HepG2 (cell line): ENCODE measurements around the gene NCAPD2. TPM values are rescaled to one million over a fixed set of nuclear protein-coding genes. Genes with fewer than 3 reads are reported as not detected.

Experiments
- BCL3 ChIP-seq: sonication (generic); formaldehyde crosslinking; IDR thresholded peaks from 2 replicates; pipeline ENCODE4 v1.5.1; 2020; ENCODE audit warnings: mild to moderate bottlenecking, missing genetic modification reagents, moderate library complexity
- CCAR2 ChIP-seq: fragments of 200-400 bp; formaldehyde crosslinking; optimal IDR thresholded peaks from 2 replicates; pipeline ENCODE3; 2018; ENCODE audit warnings: low read depth, mild to moderate bottlenecking, low read length, moderate library complexity
- CSRNP1 ChIP-seq: sonication (generic); formaldehyde crosslinking; IDR thresholded peaks from 2 replicates; pipeline ENCODE4 v1.8.1; 2023; ENCODE audit warnings: mild to moderate bottlenecking, missing genetic modification reagents
- EP300 ChIP-seq, 3 experiments: sonication (generic) in 1 of 3; formaldehyde crosslinking in 1 of 3; IDR thresholded peaks; 2 replicates each; pipeline versions ENCODE4 v1.5.1 to v1.6.1; 2011 to 2020; ENCODE audit warnings: low read depth in 2 of 3, low read length in 2 of 3, borderline replicate concordance in 1 of 3, improper control_type of control experiment in 1 of 3, mild to moderate bottlenecking in 1 of 3, missing genetic modification reagents in 1 of 3, moderate library complexity in 1 of 3
- KIAA2018 ChIP-seq: sonication (generic); formaldehyde crosslinking; IDR thresholded peaks from 2 replicates; pipeline ENCODE4 v1.5.0; 2020; ENCODE audit warnings: mild to moderate bottlenecking, missing genetic modification reagents, borderline replicate concordance
- PRPF4 ChIP-seq: fragments of 200-400 bp; formaldehyde crosslinking; IDR thresholded peaks from 2 replicates; pipeline ENCODE4 v1.6.1; 2016; ENCODE audit warnings: low read length, low read depth; ENCODE audit not compliant: poor library complexity, severe bottlenecking
- RFX5 ChIP-seq: IDR thresholded peaks from 2 replicates; pipeline ENCODE4 v1.6.1; 2011; ENCODE audit warnings: low read depth, low read length, improper control_type of control experiment
- ZBTB26 ChIP-seq: IDR thresholded peaks from 2 replicates; pipeline ENCODE4 v1.6.1; 2016; ENCODE audit warnings: missing compliant biosample characterization, missing genetic modification reagents, borderline replicate concordance
- ZBTB7B ChIP-seq: sonication (generic); formaldehyde crosslinking; IDR thresholded peaks from 2 replicates; pipeline ENCODE4 v1.4.0; 2020; ENCODE audit warnings: missing genetic modification reagents
- ZNF136 ChIP-seq: sonication (generic); formaldehyde crosslinking; IDR thresholded peaks from 2 replicates; pipeline ENCODE4 v1.8.1; 2022; ENCODE audit warnings: low read depth, mild to moderate bottlenecking, moderate library complexity, missing genetic modification reagents
- ZNF333 ChIP-seq: sonication (generic); formaldehyde crosslinking; IDR thresholded peaks from 2 replicates; pipeline ENCODE4 v1.4.0; 2020; ENCODE audit warnings: mild to moderate bottlenecking, missing genetic modification reagents, borderline replicate concordance
- ZNF564 ChIP-seq: sonication (generic); formaldehyde crosslinking; IDR thresholded peaks from 2 replicates; pipeline ENCODE4 v1.8.1; 2023; ENCODE audit warnings: mild to moderate bottlenecking, missing genetic modification reagents
- ZNF598 ChIP-seq: sonication (generic); formaldehyde crosslinking; IDR thresholded peaks from 2 replicates; pipeline ENCODE4 v1.5.1; 2020; ENCODE audit warnings: mild to moderate bottlenecking, missing genetic modification reagents, borderline replicate concordance
- ZSCAN22 ChIP-seq: sonication (generic); formaldehyde crosslinking; IDR thresholded peaks from 2 replicates; pipeline ENCODE4 v1.4.0; 2020; ENCODE audit warnings: mild to moderate bottlenecking, missing genetic modification reagents
- polyA plus RNA-seq, 8 experiments: library from polyadenylated mRNA; depleted of rRNA in 3 of 8; stranded (reverse) in 7 of 8; unstranded in 1 of 8; fragments of >200 nt; fragmentation: Illumina TruSeq in 4 of 8; extraction: Trizol in 4 of 8; gene quantifications; 2 replicates each; pipeline versions ENCODE4 v1.2.1 to v1.2.3, GENCODE V29; 2011 to 2016; ENCODE audit warnings: low read depth in 4 of 8, missing spikeins in 1 of 8, mixed read lengths in 1 of 8; ENCODE audit not compliant: insufficient read depth in 1 of 8
- total RNA-seq, 5 experiments: library from RNA; depleted of rRNA; stranded (reverse); fragments of >200 nt; fragmentation: Illumina TruSeq; extraction: Trizol; gene quantifications; 2 replicates each; pipeline ENCODE4 v1.2.3, GENCODE V29; 2016; ENCODE audit warnings: low read depth in 1 of 5

The NCAPD2 gene
- total and polyA plus RNA-seq, 2 of the 13 experiments (the other 11 are each of a cell fraction or from before 2014, with no cell fraction given): 51.1 to 65.6 TPM

- no peak for TF ChIP-seq ZBTB26 (CRISPR knock-in tag)
- no peak for TF ChIP-seq EP300 (IDR thresholded peaks at IDR 0.05; ENCODE audit: low read depth in 2 of 2, low read length in 2 of 2)
- no peak for TF ChIP-seq EP300 (CRISPR knock-in tag; IDR thresholded peaks at IDR 0.05; ENCODE audit: borderline replicate concordance)
- 0 out of 2 replicates have a peak, but pooled peaks have one; percentile 24 for TF ChIP-seq ZNF564 (CRISPR knock-in tag)
- TF ChIP-seq RFX5: peak; percentile 65; the same call in 1 of the 2 replicates
- no peak for TF ChIP-seq KIAA2018 (CRISPR knock-in tag)
- TF ChIP-seq CCAR2: no peak
- no peak for TF ChIP-seq ZSCAN22 (CRISPR knock-in tag)
- TF ChIP-seq PRPF4: no peak
- TF ChIP-seq ZNF598: 0 out of 2 replicates have a peak, but pooled peaks have one; percentile 44
- TF ChIP-seq ZBTB7B (CRISPR knock-in tag): 0 out of 2 replicates have a peak, but pooled peaks have one; percentile 21
- TF ChIP-seq ZNF136 (CRISPR knock-in tag): no peak
- TF ChIP-seq BCL3 (CRISPR knock-in tag): peak; percentile 57; the same call in 1 of the 2 replicates
- no peak for TF ChIP-seq CSRNP1 (CRISPR knock-in tag)
- 0 out of 2 replicates have a peak, but pooled peaks have one; percentile 52 for TF ChIP-seq ZNF333
Observed at GRCh38 chr12:6493497-6494257, at the start of gene NCAPD2 (continued).
